NB4 (cell line): ENCODE measurements around the gene ADAMTS6.

Experiments used
- DNase-seq: peaks from one replicate; pipeline ENCODE4 v3.0.0; 2010; ENCODE audit warnings: low read depth
- H3K4me3 ChIP-seq: one replicate; pipeline ENCODE4 v1.5.1; 2011; ENCODE audit warnings: mild to moderate bottlenecking, low read depth, low read length, moderate library complexity
- CTCF ChIP-seq: IDR thresholded peaks from one replicate; pipeline ENCODE4 v1.5.1; 2012; ENCODE audit warnings: low read depth, low read length
- MAX ChIP-seq: IDR thresholded peaks from 2 replicates; pipeline ENCODE4 v1.6.1; 2011; ENCODE audit warnings: low read depth, low read length
- MYC ChIP-seq: IDR thresholded peaks from 2 replicates; pipeline ENCODE4 v1.6.1; 2011; ENCODE audit warnings: low read depth, low read length
- POLR2A ChIP-seq: IDR thresholded peaks from 2 replicates; pipeline ENCODE4 v1.6.1; 2011; ENCODE audit warnings: mild to moderate bottlenecking; ENCODE audit not compliant: insufficient read length; ENCODE audit errors: extremely low read depth

ADAMTS6 gene

GRCh38 chr5:65244031-65244430 is 237.7 kb downstream of the ADAMTS6 start:
- TF ChIP-seq MYC (no peak), CTCF (no peak), POLR2A (no peak), MAX (no peak)
- no peak for DNase-seq

GRCh38 chr5:65243161-65243560 is 238.6 kb downstream of the ADAMTS6 start:
- no peak for TF ChIP-seq POLR2A
- TF ChIP-seq MYC: no peak
- TF ChIP-seq CTCF: no peak
- no peak for TF ChIP-seq MAX
- H3K4me3 ChIP-seq: no peak overlapping the region
- no peak for DNase-seq

More at GRCh38 chr5:65244031-65244430, 237.7 kb downstream of the ADAMTS6 start:
- H3K4me3 ChIP-seq: no peak overlapping the region

- no peak for DNase-seq
- no peak overlapping the region for H3K4me3 ChIP-seq
- no peak for TF ChIP-seq POLR2A
- no peak for TF ChIP-seq MYC
- TF ChIP-seq MAX: no peak
- TF ChIP-seq CTCF: no peak
Observed at GRCh38 chr5:65229841-65230240, 251.9 kb downstream of the ADAMTS6 start.

GRCh38 chr5:65213921-65214525 is 267.7 kb downstream of the ADAMTS6 start:
- peak; percentile 18 for DNase-seq
- no peak for TF ChIP-seq MYC
- TF ChIP-seq CTCF: peak; percentile 24
- no peak for TF ChIP-seq MAX
- H3K4me3 ChIP-seq: no peak overlapping the region

GRCh38 chr5:65209341-65209740 is 272.4 kb downstream of the ADAMTS6 start:
- TF ChIP-seq MAX: no peak
- no peak for TF ChIP-seq CTCF
- no peak for TF ChIP-seq MYC
- no peak for TF ChIP-seq POLR2A
- no peak overlapping the region for H3K4me3 ChIP-seq
- no peak for DNase-seq

- TF ChIP-seq MAX (no peak), CTCF (no peak), MYC (no peak), POLR2A (no peak)
- H3K4me3 ChIP-seq: no peak overlapping the region
- DNase-seq: no peak
Observed at GRCh38 chr5:65204966-65205365, 276.8 kb downstream of the ADAMTS6 start.
